Activated CD8-positive, alpha-beta T cell treated with anti-CD3 and anti-CD28 coated beads for 36 hours (primary cell): Measurements from ENCODE around the gene NOL3. TPM values are rescaled to one million over a fixed set of nuclear protein-coding genes. Genes with fewer than 3 reads are reported as not detected.
A peak's percentile ranks its signal among the peaks of the same experiment; 100 is the strongest.

ENCODE experiments used
- ATAC-seq: fragments of 200-7000 bp; cut with Tn5 transposase; one replicate; pipeline ENCODE4 v1.10.0; 2021; ENCODE audit warnings: mild to moderate bottlenecking, moderate library complexity
- CTCF ChIA-PET: fragments of 350-600 bp; sonication (Branson Sonifier 250); formaldehyde crosslinking; loops from one replicate; lab custom pipeline; 2021; ENCODE audit warnings: antibody characterized with exemption; lab: Charles Lee
- POLR2A ChIA-PET: fragments of 350-600 bp; sonication (Branson Sonifier 250); formaldehyde crosslinking; loops from one replicate; lab custom pipeline; 2021; ENCODE audit warnings: antibody characterized with exemption; lab: Charles Lee
- DNase-seq: peaks from one replicate; pipeline ENCODE4 v3.0.0-alpha.2; 2020
- H3K27ac Mint-ChIP-seq: one replicate; pipeline ENCODE4 v1.8.0; 2021; ENCODE audit warnings: mild to moderate bottlenecking, mixed read lengths
- H3K27me3 Mint-ChIP-seq: one replicate; pipeline ENCODE4 v1.8.0; 2021; ENCODE audit warnings: mixed read lengths
- H3K36me3 Mint-ChIP-seq: one replicate; pipeline ENCODE4 v1.8.0; 2021; ENCODE audit warnings: low read depth, mixed read lengths
- H3K4me1 Mint-ChIP-seq: one replicate; pipeline ENCODE4 v1.8.0; 2021; ENCODE audit warnings: low read depth, mixed read lengths
- H3K4me3 Mint-ChIP-seq: one replicate; pipeline ENCODE4 v1.8.0; 2021; ENCODE audit warnings: mild to moderate bottlenecking, moderate library complexity, mixed read lengths
- H3K9me3 Mint-ChIP-seq: one replicate; pipeline ENCODE4 v1.8.0; 2021; ENCODE audit warnings: mixed read lengths
- CTCF ChIP-seq: fragments of 200-600 bp; IDR thresholded peaks from one replicate; pipeline ENCODE4 v1.8.0; 2022; ENCODE audit warnings: antibody characterized with exemption, mild to moderate bottlenecking
- intact Hi-C: fragments of 100-400 bp; cut with micrococcal nuclease; formaldehyde crosslinking; loops from one replicate; pipeline ENCODE4 v1.10.0; 2022
- total RNA-seq, 2 experiments: library from RNA; stranded (reverse); gene quantifications; one replicate each; pipeline ENCODE4 v1.2.3, GENCODE V29; 2021

NOL3 gene
- total RNA-seq, 2 experiments from 2014 or later, result 24.5 to 25.3 TPM

- Mint-ChIP-seq H3K27ac (peak overlapping the region; percentile 87), H3K9me3 (no peaks in the 10 kb centered on the region), H3K27me3 (no peaks in the 10 kb centered on the region), H3K4me3 (peak overlapping the region; percentile 93), H3K4me1 (peaks cover 45% of the 10 kb centered on the region), H3K36me3 (peaks cover 45% of the 10 kb centered on the region)
- no peak for TF ChIP-seq CTCF
- ChIA-PET POLR2A (interaction anchor here (0.6 to 2.2 kb wide), 8 partner anchors 16 to 43 kb away, joined by 3 to 9 read pairs (median 4); no protein-coding TSS in a partner anchor), CTCF (interaction anchor here (1.0 to 1.7 kb wide), 7 partner anchors 34 to 240 kb away, joined by 3 to 6 read pairs (median 3); partner anchors contain the start of genes FHOD1 and TMEM208)
- intact Hi-C loops, result loop anchor here (2.0 kb wide), 1 partner anchor 52 kb away; no protein-coding TSS in a partner anchor
- ATAC-seq (no peak), DNase-seq (no peak)
Observed at GRCh38 chr16:67192781-67193361, 22.5 kb downstream of the NOL3 start.

GRCh38 chr16:67193536-67193935, 23.2 kb downstream of the NOL3 start:
- ChIA-PET CTCF (interaction anchor here (0.5 to 1.7 kb wide), 7 partner anchors 9 to 215 kb away, joined by 3 to 6 read pairs (median 3); partner anchors contain the start of genes FHOD1 and TMEM208), POLR2A (interaction anchor here (1.0 to 2.2 kb wide), 8 partner anchors 10 to 50 kb away, joined by 3 to 9 read pairs (median 4); partner anchors contain the start of genes FBXL8 and TRADD)
- no peak for TF ChIP-seq CTCF
- intact Hi-C loops, result loop anchor here (2.0 kb wide), 1 partner anchor 51 kb away; no protein-coding TSS in a partner anchor
- Mint-ChIP-seq H3K27ac (peak overlapping the region; percentile 87), H3K4me3 (peak overlapping the region; percentile 93), H3K9me3 (no peaks in the 10 kb centered on the region), H3K4me1 (peaks cover 45% of the 10 kb centered on the region), H3K36me3 (peaks cover 51% of the 10 kb centered on the region), H3K27me3 (no peaks in the 10 kb centered on the region)
- no peak for ATAC-seq
- no peak for DNase-seq

- no peak for DNase-seq
- ATAC-seq, result no peak
- no peak for TF ChIP-seq CTCF
- H3K36me3 Mint-ChIP-seq, result peaks cover 52% of the 10 kb centered on the region
- peak overlapping the region; percentile 93 for H3K4me3 Mint-ChIP-seq
- peak overlapping the region; percentile 87 for H3K27ac Mint-ChIP-seq
- H3K4me1 Mint-ChIP-seq, result peaks cover 45% of the 10 kb centered on the region
- intact Hi-C loops, result no loop called here
- ChIA-PET CTCF (interaction anchor here (0.5 to 1.1 kb wide), 4 partner anchors 9 to 206 kb away, joined by 3 read pairs; no protein-coding TSS in a partner anchor), POLR2A (interaction anchor here (1.0 to 2.2 kb wide), 8 partner anchors 9 to 49 kb away, joined by 3 to 9 read pairs (median 4); partner anchors contain the start of genes FBXL8 and TRADD)
- H3K27me3 Mint-ChIP-seq, result no peaks in the 10 kb centered on the region
- no peaks in the 10 kb centered on the region for H3K9me3 Mint-ChIP-seq
Observed at GRCh38 chr16:67194260-67194659, 23.9 kb downstream of the NOL3 start.

GRCh38 chr16:67195676-67196075, 25.3 kb downstream of the NOL3 start:
- TF ChIP-seq CTCF, result no peak
- ATAC-seq (no peak), DNase-seq (no peak)
- POLR2A ChIA-PET, result interaction anchor here (1.5 kb wide), 1 partner anchor 31 kb away, joined by 4 read pairs; the partner anchor contains the start of gene TMEM208
- Mint-ChIP-seq H3K9me3 (no peaks in the 10 kb centered on the region), H3K27ac (no peak overlapping the region), H3K4me1 (peaks cover 45% of the 10 kb centered on the region), H3K36me3 (peaks cover 61% of the 10 kb centered on the region), H3K27me3 (no peaks in the 10 kb centered on the region), H3K4me3 (no peak overlapping the region)
- CTCF ChIA-PET, result interaction anchor here (1.2 kb wide), 1 partner anchor 31 kb away, joined by 5 read pairs; no protein-coding TSS in a partner anchor
- intact Hi-C loops, result no loop called here
